Keratinocyte (primary cell): ENCODE data around the gene TRAM2. TPM values are rescaled to one million over a fixed set of nuclear protein-coding genes. Genes with fewer than 3 reads are reported as not detected.

Experiments
- DNase-seq: peaks from one replicate; pipeline ENCODE4 v3.0.0-alpha.2; 2011; ENCODE audit warnings: low read depth, missing footprints, low spot score
- FAIRE-seq: peaks from 2 replicates; lab custom pipeline; 2011; peaks lifted over from hg19 to GRCh38; lab: Jason Lieb, UNC
- H2AFZ ChIP-seq: 2 replicates; pipeline ENCODE4 v1.6.0; 2012; ENCODE audit warnings: low read length, control low read depth, inconsistent platforms; ENCODE audit not compliant: control insufficient read depth
- H3K27ac ChIP-seq: 2 replicates; pipeline ENCODE4 v1.5.1; 2011; ENCODE audit warnings: low read length; ENCODE audit not compliant: control insufficient read depth, insufficient read depth
- H3K27me3 ChIP-seq: 3 replicates; pipeline ENCODE4 v1.6.0; 2011; ENCODE audit warnings: low read length; ENCODE audit not compliant: control insufficient read depth, insufficient read depth; ENCODE audit errors: extremely low read depth
- H3K36me3 ChIP-seq, 2 experiments: 2 replicates in 1 of 2; 3 replicates in 1 of 2; pipeline ENCODE4 v1.5.1; 2011; ENCODE audit warnings: low read length in 2 of 2, mild to moderate bottlenecking in 1 of 2; ENCODE audit not compliant: control insufficient read depth in 2 of 2, insufficient read depth in 2 of 2; ENCODE audit errors: extremely low read depth in 1 of 2
- H3K4me1 ChIP-seq: 3 replicates; pipeline ENCODE4 v1.5.1; 2011; ENCODE audit warnings: low read length; ENCODE audit not compliant: control insufficient read depth, insufficient read depth; ENCODE audit errors: extremely low read depth
- H3K4me2 ChIP-seq: 3 replicates; pipeline ENCODE4 v1.6.0; 2011; ENCODE audit warnings: low read depth, low read length; ENCODE audit not compliant: control insufficient read depth, insufficient read depth; ENCODE audit errors: extremely low read depth
- H3K4me3 ChIP-seq, 3 experiments: fragments of 200-600 bp in 1 of 3; sonication (generic) in 1 of 3; 2 replicates in 2 of 3; 3 replicates in 1 of 3; pipeline ENCODE4 v1.5.1; 2011 to 2016; ENCODE audit warnings: low read length in 3 of 3, mild to moderate bottlenecking in 3 of 3, control low read depth in 2 of 3, inconsistent platforms in 1 of 3, low read depth in 1 of 3, mixed read lengths in 1 of 3, mixed run types in 1 of 3, moderate library complexity in 1 of 3; ENCODE audit not compliant: control insufficient read depth in 2 of 3, insufficient read depth in 2 of 3; ENCODE audit errors: extremely low read depth in 1 of 3
- H3K79me2 ChIP-seq: 2 replicates; pipeline ENCODE4 v1.6.0; 2012; ENCODE audit warnings: low read length; ENCODE audit not compliant: control insufficient read depth, insufficient read depth
- H3K9ac ChIP-seq: 3 replicates; pipeline ENCODE4 v1.6.0; 2011; ENCODE audit warnings: low read length; ENCODE audit not compliant: control insufficient read depth, insufficient read depth; ENCODE audit errors: extremely low read depth
- H3K9me1 ChIP-seq: 3 replicates; pipeline ENCODE4 v1.6.0; 2011; ENCODE audit warnings: low read length; ENCODE audit not compliant: control insufficient read depth, insufficient read depth; ENCODE audit errors: extremely low read depth
- H3K9me3 ChIP-seq: 2 replicates; pipeline ENCODE4 v1.5.1; 2012; ENCODE audit warnings: low read depth, low read length; ENCODE audit not compliant: control insufficient read depth
- H4K20me1 ChIP-seq: 3 replicates; pipeline ENCODE4 v1.6.0; 2011; ENCODE audit warnings: low read length; ENCODE audit not compliant: control insufficient read depth, insufficient read depth; ENCODE audit errors: extremely low read depth
- EZH2 ChIP-seq: IDR thresholded peaks from one replicate; pipeline ENCODE4 v1.6.1; 2012; ENCODE audit warnings: inconsistent platforms, mild to moderate bottlenecking, low read length, moderate library complexity
- dilution Hi-C: fragments of 300-500 bp; cut with MboI; formaldehyde crosslinking; loops from one replicate; pipeline ENCODE4 v1.7.0; 2020; ENCODE audit warnings: low sequenced_read_pairs; ENCODE audit not compliant: extremely low pct_ligation_motif_present
- polyA plus RNA-seq, 5 experiments: library from polyadenylated mRNA; depleted of rRNA in 3 of 5; stranded (reverse) in 3 of 5; stranded (forward) in 1 of 5; unstranded in 1 of 5; fragments of >200 nt; gene quantifications; 1 replicate in 1 of 5; 2 replicates in 3 of 5; 3 replicates in 1 of 5; pipeline versions ENCODE4 v1.2.1 to v1.2.3, GENCODE V29; 2011 to 2012; ENCODE audit warnings: missing spikeins in 2 of 5, low read depth in 1 of 5, low replicate concordance in 1 of 5
- TF ChIP-seq, protein P1 (sequence below), 3 experiments: IDR thresholded peaks in 1 of 3; conservative IDR thresholded peaks in 1 of 3; optimal IDR thresholded peaks in 1 of 3; 2 replicates in 2 of 3; 3 replicates in 1 of 3; pipeline versions ENCODE3 to v1.5.1; 2011; ENCODE audit warnings: low read length in 3 of 3, mild to moderate bottlenecking in 3 of 3, moderate library complexity in 2 of 3, control low read depth in 1 of 3, inconsistent platforms in 1 of 3; ENCODE audit not compliant: insufficient read depth in 2 of 3; ENCODE audit errors: extremely low read depth in 1 of 3

The TRAM2 gene
- polyA plus RNA-seq, 1 donor (not counting 4 experiments of a cell fraction or from before 2014, with no cell fraction given): 9.2 TPM

DNA sequence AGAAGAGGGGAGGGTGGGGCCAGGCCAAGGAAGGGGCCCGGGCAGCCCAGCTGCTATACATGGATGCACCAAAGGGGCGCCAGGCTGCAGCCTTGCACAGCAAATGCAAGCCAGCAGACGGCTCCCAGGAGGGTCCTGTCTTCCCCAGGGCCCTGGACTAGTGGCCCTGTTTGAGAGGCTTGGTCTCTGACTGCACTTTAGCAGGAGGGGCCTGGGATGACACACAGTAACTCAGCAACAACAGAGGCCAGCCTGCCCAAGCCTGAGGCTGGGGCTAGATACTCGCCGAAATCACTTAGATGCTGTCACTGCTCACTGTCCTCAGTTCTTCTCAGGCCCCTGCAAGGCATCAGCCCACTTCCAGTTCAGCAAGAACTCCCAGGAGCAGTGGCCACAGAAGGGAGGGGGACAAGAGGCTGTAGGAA lies 73.5 kb downstream of the TRAM2 start:
- Histone ChIP-seq H3K4me2 (peak overlapping the region; percentile 79), H3K4me3 (peak overlapping the region in 2 of 3 experiments; percentile 21 to 28), H4K20me1 (no peaks in the 10 kb centered on the region), H3K4me1 (peaks cover 47% of the 10 kb centered on the region), H3K36me3 (peaks cover 0 to 18% of the 10 kb centered on the region in 2 experiments), H3K79me2 (no peaks in the 10 kb centered on the region), H3K27ac (peak overlapping the region; percentile 97), H3K27me3 (no peaks in the 10 kb centered on the region), H3K9me1 (no peaks in the 10 kb centered on the region), H3K9me3 (no peaks in the 10 kb centered on the region), H3K9ac (peak overlapping the region; percentile 83), H2AFZ (peak overlapping the region; percentile 11)
- dilution Hi-C loops: no loop called here
- TF ChIP-seq, protein P1, sequence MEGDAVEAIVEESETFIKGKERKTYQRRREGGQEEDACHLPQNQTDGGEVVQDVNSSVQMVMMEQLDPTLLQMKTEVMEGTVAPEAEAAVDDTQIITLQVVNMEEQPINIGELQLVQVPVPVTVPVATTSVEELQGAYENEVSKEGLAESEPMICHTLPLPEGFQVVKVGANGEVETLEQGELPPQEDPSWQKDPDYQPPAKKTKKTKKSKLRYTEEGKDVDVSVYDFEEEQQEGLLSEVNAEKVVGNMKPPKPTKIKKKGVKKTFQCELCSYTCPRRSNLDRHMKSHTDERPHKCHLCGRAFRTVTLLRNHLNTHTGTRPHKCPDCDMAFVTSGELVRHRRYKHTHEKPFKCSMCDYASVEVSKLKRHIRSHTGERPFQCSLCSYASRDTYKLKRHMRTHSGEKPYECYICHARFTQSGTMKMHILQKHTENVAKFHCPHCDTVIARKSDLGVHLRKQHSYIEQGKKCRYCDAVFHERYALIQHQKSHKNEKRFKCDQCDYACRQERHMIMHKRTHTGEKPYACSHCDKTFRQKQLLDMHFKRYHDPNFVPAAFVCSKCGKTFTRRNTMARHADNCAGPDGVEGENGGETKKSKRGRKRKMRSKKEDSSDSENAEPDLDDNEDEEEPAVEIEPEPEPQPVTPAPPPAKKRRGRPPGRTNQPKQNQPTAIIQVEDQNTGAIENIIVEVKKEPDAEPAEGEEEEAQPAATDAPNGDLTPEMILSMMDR (optimal IDR thresholded peaks at IDR 0.05 in 1 of 3, IDR thresholded peaks at IDR 0.05 in 1 of 3, conservative IDR thresholded peaks at IDR 0.05 in 1 of 3; ENCODE audit: extremely low read depth in 1 of 3, insufficient read depth in 2 of 3, low read length in 3 of 3): peak in 2 of 3 experiments; percentile 26 to 31
- no peak for TF ChIP-seq EZH2
- DNase-seq (no peak), FAIRE-seq (no peak)

DNA sequence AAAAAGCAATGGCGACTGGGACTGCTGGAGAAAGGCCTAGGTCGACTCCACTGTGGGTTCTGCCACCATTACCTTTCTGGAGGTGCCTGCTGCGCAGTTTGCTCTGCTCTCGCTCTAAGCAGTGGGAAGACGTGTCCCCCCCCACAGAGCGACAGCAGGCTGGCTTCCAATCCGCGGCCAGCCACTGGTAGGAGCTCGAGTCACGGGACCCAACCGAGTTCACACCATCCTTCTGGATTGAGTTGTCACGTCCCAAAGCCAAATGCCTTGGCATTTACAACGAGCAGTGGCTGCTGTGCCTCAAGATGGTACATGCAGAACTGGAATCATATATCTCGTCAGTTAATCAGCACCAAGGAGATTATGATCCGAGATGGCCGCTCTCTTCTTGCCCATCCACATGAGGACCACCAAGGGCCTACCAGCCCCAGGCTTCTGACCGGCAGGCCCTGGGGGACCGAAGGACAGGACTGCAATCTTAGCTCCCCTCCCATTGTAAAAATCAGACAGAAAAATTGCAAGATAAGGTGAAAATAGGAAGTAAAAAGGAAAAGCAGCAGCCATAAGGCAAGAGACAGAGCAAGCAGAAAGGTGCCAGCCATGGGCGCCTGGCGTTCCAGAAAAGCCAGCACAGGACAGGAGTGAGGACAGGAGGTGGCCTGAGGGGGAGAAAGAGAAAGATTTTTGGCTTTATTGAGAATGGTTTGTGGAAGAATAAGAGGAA lies 74.4 kb downstream of the TRAM2 start:
- no peaks in the 10 kb centered on the region for H3K9me3 ChIP-seq
- no peak overlapping the region for H2AFZ ChIP-seq
- H3K27me3 ChIP-seq: no peaks in the 10 kb centered on the region
- peak overlapping the region; percentile 83 for H3K9ac ChIP-seq
- DNase-seq (no peak), FAIRE-seq (no peak)
- H4K20me1 ChIP-seq: no peaks in the 10 kb centered on the region
- dilution Hi-C loops: no loop called here
- peak overlapping the region; percentile 97 for H3K27ac ChIP-seq
- H3K4me1 ChIP-seq: peaks cover 43% of the 10 kb centered on the region
- peaks cover 0 to 17% of the 10 kb centered on the region in 2 experiments for H3K36me3 ChIP-seq
- H3K79me2 ChIP-seq: no peaks in the 10 kb centered on the region
- peak overlapping the region; percentile 79 for H3K4me2 ChIP-seq
- TF ChIP-seq, protein P1 (optimal IDR thresholded peaks at IDR 0.05 in 1 of 3, IDR thresholded peaks at IDR 0.05 in 1 of 3, conservative IDR thresholded peaks at IDR 0.05 in 1 of 3; ENCODE audit: extremely low read depth in 1 of 3, insufficient read depth in 2 of 3, low read length in 3 of 3): no peak
- no peak for TF ChIP-seq EZH2
- H3K4me3 ChIP-seq: no peak overlapping the region
- H3K9me1 ChIP-seq: no peaks in the 10 kb centered on the region
